H1 (cell line): ENCODE measurements around the gene UBA3. TPM values are rescaled to one million over a fixed set of nuclear protein-coding genes. Genes with fewer than 3 reads are reported as not detected.

Experiments used
- BRCA1 ChIP-seq: IDR thresholded peaks from 2 replicates; pipeline ENCODE4 v1.6.1; 2012; ENCODE audit warnings: low read depth, low read length, improper control_type of control experiment
- CTBP2 ChIP-seq: IDR thresholded peaks from 2 replicates; pipeline ENCODE4 v1.7.0; 2011; ENCODE audit warnings: borderline replicate concordance, mild to moderate bottlenecking, moderate library complexity, mixed read lengths, low read length; ENCODE audit not compliant: insufficient read depth, insufficient read length
- JUND ChIP-seq: IDR thresholded peaks from 2 replicates; pipeline ENCODE4 v1.6.1; 2011; ENCODE audit warnings: mild to moderate bottlenecking, improper control_type of control experiment, low read length
- RBBP5 ChIP-seq: IDR thresholded peaks from 2 replicates; pipeline ENCODE4 v1.7.1; 2012; ENCODE audit warnings: low read depth, mild to moderate bottlenecking, inconsistent platforms, low read length, moderate library complexity, borderline replicate concordance
- RNF2 ChIP-seq: fragments of 200-900, 300-1000 bp; sonication (generic); IDR thresholded peaks from 2 replicates; pipeline ENCODE4 v1.7.1; 2016; ENCODE audit warnings: borderline replicate concordance, low read depth, mild to moderate bottlenecking, antibody characterized with exemption, low read length; ENCODE audit not compliant: poor library complexity, severe bottlenecking; ENCODE audit errors: missing control alignments
- SRF ChIP-seq: IDR thresholded peaks from 2 replicates; pipeline ENCODE4 v1.6.1; 2011; ENCODE audit warnings: mild to moderate bottlenecking, low read depth, low read length, moderate library complexity
- polyA plus RNA-seq, 7 experiments: library from polyadenylated mRNA; depleted of rRNA in 3 of 7; stranded (reverse) in 5 of 7; unstranded in 2 of 7; fragments of >200 nt in 5 of 7; fragments of 200-250 nt in 2 of 7; gene quantifications; 1 replicate in 5 of 7; 2 replicates in 1 of 7; 4 replicates in 1 of 7; pipeline versions ENCODE4 v1.2.1 to v1.2.3, GENCODE V29; 2011 to 2013; ENCODE audit warnings: missing spikeins in 2 of 7, mixed read lengths in 2 of 7
- total RNA-seq: library from RNA; stranded (reverse); fragmentation: NEBNext Ultra II Directional; extraction: Animal tissue kit (Norgen Biotek cat#: 25700); gene quantifications from 2 replicates; pipeline ENCODE4 v1.2.1, GENCODE V29; 2021
- TF ChIP-seq, protein P1 (sequence below): IDR thresholded peaks from 2 replicates; pipeline ENCODE4 v1.6.1; 2011; ENCODE audit warnings: low read depth, mild to moderate bottlenecking, low read length; ENCODE audit not compliant: insufficient read depth

The UBA3 gene
- total and polyA plus RNA-seq, 2 of the 8 experiments (the other 6 are each of a cell fraction or from before 2014, with no cell fraction given): 40.8 to 97.8 TPM

DNA sequence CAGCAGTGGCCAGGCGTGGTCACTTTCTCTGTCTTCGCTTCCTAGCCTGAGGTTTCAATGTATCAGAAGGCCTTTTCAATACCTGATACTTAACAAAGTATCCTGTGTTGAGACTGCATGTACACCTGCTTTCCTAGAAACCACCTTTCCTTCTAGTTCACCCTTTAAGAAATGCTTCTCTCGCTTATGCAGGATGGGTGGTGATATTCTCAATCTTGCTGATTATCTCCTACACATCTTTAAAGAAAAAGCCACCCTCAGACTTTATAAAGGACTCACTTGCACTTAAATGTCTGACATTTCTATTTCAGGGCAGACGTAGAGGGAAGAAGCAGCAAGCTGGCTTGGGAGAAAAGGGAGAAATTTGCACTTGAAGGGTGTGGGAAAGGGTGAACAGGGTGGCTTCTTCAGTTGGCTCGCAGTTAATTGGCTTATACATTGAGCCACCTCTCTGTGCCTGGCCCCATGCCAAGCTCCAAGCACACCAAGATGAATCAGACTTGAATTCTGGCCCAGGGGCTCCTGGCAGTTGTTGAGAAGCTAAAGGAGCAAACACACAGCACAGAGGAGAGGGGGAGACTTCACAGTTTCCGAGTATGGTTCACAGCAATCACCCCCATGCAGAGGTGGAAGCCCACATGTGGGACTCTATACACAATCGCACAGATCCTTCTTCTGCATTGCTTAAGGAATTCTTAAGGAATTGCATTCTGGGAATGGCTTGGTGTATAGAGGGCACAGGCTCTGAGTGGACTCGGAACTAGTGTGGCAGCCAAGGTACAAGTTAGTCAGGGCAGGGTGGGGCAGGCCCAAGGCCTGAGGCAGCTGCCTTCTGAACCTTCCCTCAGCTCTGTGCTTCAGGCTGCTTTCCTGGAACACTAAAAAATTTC is 5.9 kb upstream of the UBA3 start (continued):
- TF ChIP-seq RNF2 (no peak), CTBP2 (no peak), SRF (no peak), RBBP5 (no peak), BRCA1 (no peak), JUND (no peak)
- TF ChIP-seq, protein P1, sequence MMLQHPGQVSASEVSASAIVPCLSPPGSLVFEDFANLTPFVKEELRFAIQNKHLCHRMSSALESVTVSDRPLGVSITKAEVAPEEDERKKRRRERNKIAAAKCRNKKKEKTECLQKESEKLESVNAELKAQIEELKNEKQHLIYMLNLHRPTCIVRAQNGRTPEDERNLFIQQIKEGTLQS: no peak
